HFFc6 (cell line): ENCODE results near the gene NPIPB8. TPM values are rescaled to one million over a fixed set of nuclear protein-coding genes. Genes with fewer than 3 reads are reported as not detected.
"Not testable (repeated sequence)": the region's sequence is repeated elsewhere in the genome, so short reads cannot be mapped to it uniquely, and the experiment has no call there.

Source experiments
- DNase-seq: peaks from one replicate; pipeline ENCODE4 v3.0.0-alpha.2; 2018
- H3K27ac Mint-ChIP-seq: 2 replicates; pipeline ENCODE4 v1.8.0; 2020; ENCODE audit warnings: mild to moderate bottlenecking, mixed read lengths
- H3K27me3 Mint-ChIP-seq: 2 replicates; pipeline ENCODE4 v1.8.0; 2021; ENCODE audit warnings: mild to moderate bottlenecking, moderate library complexity, mixed read lengths; ENCODE audit not compliant: insufficient read depth
- H3K36me3 Mint-ChIP-seq: 2 replicates; pipeline ENCODE4 v1.8.0; 2021; ENCODE audit warnings: low read depth, mixed read lengths
- H3K4me1 Mint-ChIP-seq: 2 replicates; pipeline ENCODE4 v1.8.0; 2020; ENCODE audit warnings: low read depth, mixed read lengths
- H3K4me3 Mint-ChIP-seq: 2 replicates; pipeline ENCODE4 v1.8.0; 2020; ENCODE audit warnings: mild to moderate bottlenecking, moderate library complexity, mixed read lengths
- H3K9me3 Mint-ChIP-seq: 2 replicates; pipeline ENCODE4 v1.8.0; 2020; ENCODE audit warnings: mild to moderate bottlenecking, mixed read lengths
- CTCF ChIP-seq: fragments of 200-600 bp; sonication (generic); IDR thresholded peaks from 2 replicates; pipeline ENCODE4 v1.5.0; 2021; ENCODE audit warnings: antibody characterized with exemption, mild to moderate bottlenecking
- long read RNA-seq: library from polyadenylated mRNA; unstranded; transcript quantifications from one replicate; pipeline ENCODE4 v2.0.0, GENCODE V29; 2019
- total RNA-seq, 6 experiments: library from RNA; stranded (reverse); fragmentation: NEBNext Ultra II Directional; extraction: Animal tissue kit (Norgen Biotek cat#: 25700); gene quantifications; 2 replicates in 1 of 6; 3 replicates in 5 of 6; pipeline ENCODE4 v1.2.3, GENCODE V29; 2021

Gene NPIPB8
- total RNA-seq, result under 1 TPM in 2 of 6 experiments, not detected in 4; 0.31 to 0.75 TPM
- long read RNA-seq, result 0 reads

GRCh38 chr16:28637765-28638164, at the start of gene NPIPB8:
NPIPB8 (plus strand) TSS chr16:28638065; CDS start chr16:28638361, 296 bp downstream.
- H3K27ac Mint-ChIP-seq, H3K36me3 Mint-ChIP-seq, H3K9me3 Mint-ChIP-seq: not testable (repeated sequence)

GRCh38 chr16:28589069-28589468, 48.8 kb upstream of the NPIPB8 start:
- no peaks in the 10 kb centered on the region for H3K9me3 Mint-ChIP-seq
- peaks cover 8% of the 10 kb centered on the region for H3K27me3 Mint-ChIP-seq
- H3K4me1 Mint-ChIP-seq, result peaks cover 10% of the 10 kb centered on the region
- no peak overlapping the region for H3K27ac Mint-ChIP-seq
- no peak overlapping the region for H3K4me3 Mint-ChIP-seq
- TF ChIP-seq CTCF, result no peak
- DNase-seq, result no peak
- peaks cover 19% of the 10 kb centered on the region for H3K36me3 Mint-ChIP-seq

More at GRCh38 chr16:28637765-28638164, at the start of gene NPIPB8:
- H3K4me1 Mint-ChIP-seq, result peaks cover 12% of the 10 kb centered on the region
- not testable (repeated sequence) for H3K27me3 Mint-ChIP-seq, DNase-seq, H3K4me3 Mint-ChIP-seq

GRCh38 chr16:28589930-28590329, 47.9 kb upstream of the NPIPB8 start:
- H3K9me3 Mint-ChIP-seq, result no peaks in the 10 kb centered on the region
- no peak overlapping the region for H3K4me3 Mint-ChIP-seq
- no peak for TF ChIP-seq CTCF
- peaks cover 7% of the 10 kb centered on the region for H3K27me3 Mint-ChIP-seq
- no peak for DNase-seq
- H3K36me3 Mint-ChIP-seq, result peaks cover 16% of the 10 kb centered on the region
- peaks cover 10% of the 10 kb centered on the region for H3K4me1 Mint-ChIP-seq
- H3K27ac Mint-ChIP-seq, result no peak overlapping the region

DNA sequence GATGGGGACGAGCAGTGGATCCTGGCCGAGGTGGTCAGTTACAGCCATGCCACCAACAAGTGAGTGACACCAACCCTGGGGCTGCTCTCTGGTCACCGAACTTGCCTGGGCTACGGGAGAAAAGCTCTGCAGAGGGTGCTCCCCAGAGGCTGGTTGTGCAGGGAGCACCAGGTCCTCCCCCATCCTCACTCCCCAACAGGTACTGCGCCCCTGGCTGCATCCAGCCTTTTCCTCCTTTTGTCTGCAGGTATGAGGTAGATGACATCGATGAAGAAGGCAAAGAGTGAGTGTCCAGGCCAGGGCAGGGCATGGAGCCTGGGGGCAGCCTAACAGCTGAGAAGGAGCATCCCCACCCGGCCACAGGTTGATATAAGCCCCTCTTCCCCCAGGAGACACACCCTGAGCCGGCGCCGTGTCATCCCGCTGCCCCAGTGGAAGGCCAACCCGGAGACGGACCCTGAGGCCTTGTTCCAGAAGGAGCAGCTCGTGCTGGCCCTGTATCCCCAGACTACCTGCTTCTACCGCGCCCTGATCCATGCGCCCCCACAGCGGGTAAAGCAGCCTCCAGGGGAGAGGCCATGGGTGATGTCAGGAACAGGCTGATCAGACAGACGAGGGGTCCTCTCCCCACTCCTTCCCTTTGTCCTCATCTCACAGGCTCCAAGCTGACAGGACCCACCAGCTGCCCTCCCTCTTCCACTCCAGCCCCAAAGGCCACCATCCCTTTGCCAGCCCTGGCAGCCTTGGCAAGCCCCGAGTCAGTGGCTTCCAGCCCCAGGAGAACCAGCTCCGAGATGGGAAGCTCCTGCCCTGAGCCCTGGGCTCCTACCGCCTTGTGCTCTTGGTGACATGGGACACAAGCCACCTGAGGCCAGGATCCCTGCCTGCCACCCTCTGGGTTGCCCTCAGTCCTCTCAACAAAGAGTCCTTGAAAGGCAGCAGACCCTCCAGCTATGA, 47.2 kb upstream of the NPIPB8 start:
- H3K36me3 Mint-ChIP-seq, result peaks cover 12% of the 10 kb centered on the region; the same call in 1 of the 2 replicates
- no peak for TF ChIP-seq CTCF
- H3K4me1 Mint-ChIP-seq, result peaks cover 10% of the 10 kb centered on the region

GRCh38 chr16:28591355-28591754, 46.5 kb upstream of the NPIPB8 start:
- Mint-ChIP-seq H3K4me1 (peaks cover 10% of the 10 kb centered on the region), H3K4me3 (no peak overlapping the region), H3K9me3 (no peaks in the 10 kb centered on the region), H3K36me3 (peaks cover 12% of the 10 kb centered on the region; the same call in 1 of the 2 replicates), H3K27ac (no peak overlapping the region), H3K27me3 (peaks cover 6% of the 10 kb centered on the region)
- TF ChIP-seq CTCF, result no peak
- no peak for DNase-seq

More for the DNA sequence above, 47.2 kb upstream of the NPIPB8 start:
- H3K4me3 Mint-ChIP-seq, result no peak overlapping the region
- peaks cover 7% of the 10 kb centered on the region for H3K27me3 Mint-ChIP-seq
- no peak overlapping the region for H3K27ac Mint-ChIP-seq
- no peak for DNase-seq
- no peaks in the 10 kb centered on the region for H3K9me3 Mint-ChIP-seq

GRCh38 chr16:28592511-28592910, 45.4 kb upstream of the NPIPB8 start:
- no peak for DNase-seq
- H3K9me3 Mint-ChIP-seq, result no peaks in the 10 kb centered on the region
- H3K27ac Mint-ChIP-seq, result no peak overlapping the region
- H3K27me3 Mint-ChIP-seq, result peaks cover 9% of the 10 kb centered on the region
- no peak for TF ChIP-seq CTCF
- peaks cover 12% of the 10 kb centered on the region; the same call in 1 of the 2 replicates for H3K36me3 Mint-ChIP-seq
- no peak overlapping the region for H3K4me3 Mint-ChIP-seq
- peaks cover 2% of the 10 kb centered on the region for H3K4me1 Mint-ChIP-seq
